SK-N-MC (cell line): ENCODE data around the gene SDK1.

Experiments used
- EZH2 ChIP-seq: fragments of 200-600 bp; sonication (generic); IDR thresholded peaks from one replicate; pipeline ENCODE4 v1.6.1; 2017; ENCODE audit warnings: antibody characterized with exemption
- FOXP2 ChIP-seq: optimal IDR thresholded peaks from 2 replicates; pipeline ENCODE3; 2011; ENCODE audit warnings: mild to moderate bottlenecking, moderate library complexity; ENCODE audit not compliant: insufficient read depth; ENCODE audit errors: extremely low read length, control extremely low read depth
- POLR2AphosphoS5 ChIP-seq: IDR thresholded peaks from 2 replicates; pipeline ENCODE4 v1.6.1; 2012; ENCODE audit warnings: mild to moderate bottlenecking, low read depth, low read length, borderline replicate concordance

DNA sequence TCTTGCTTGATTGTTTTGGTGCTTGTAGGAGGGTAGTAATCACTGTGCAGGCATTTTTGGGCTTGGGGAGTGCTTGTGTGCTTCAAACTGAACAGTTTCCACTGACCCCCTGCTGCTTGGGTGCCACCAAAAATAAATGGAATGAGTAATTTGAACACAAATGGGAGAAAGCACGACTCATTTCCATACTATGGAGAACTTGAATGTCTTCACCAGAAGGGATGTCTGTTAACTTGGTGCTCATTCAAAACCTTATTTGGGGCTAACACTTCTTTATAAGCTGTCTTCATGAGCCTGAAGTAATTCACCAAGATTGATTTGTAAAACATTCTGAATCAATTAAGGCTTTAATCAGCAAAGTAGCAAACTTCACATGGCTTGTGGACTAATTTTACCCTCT lies 560.3 kb downstream of the SDK1 start:
- TF ChIP-seq POLR2AphosphoS5 = no peak
- TF ChIP-seq EZH2 = no peak
- TF ChIP-seq FOXP2 = no peak
